ENCODE measurements around the gene LPXN.

LPXN gene

DNA sequence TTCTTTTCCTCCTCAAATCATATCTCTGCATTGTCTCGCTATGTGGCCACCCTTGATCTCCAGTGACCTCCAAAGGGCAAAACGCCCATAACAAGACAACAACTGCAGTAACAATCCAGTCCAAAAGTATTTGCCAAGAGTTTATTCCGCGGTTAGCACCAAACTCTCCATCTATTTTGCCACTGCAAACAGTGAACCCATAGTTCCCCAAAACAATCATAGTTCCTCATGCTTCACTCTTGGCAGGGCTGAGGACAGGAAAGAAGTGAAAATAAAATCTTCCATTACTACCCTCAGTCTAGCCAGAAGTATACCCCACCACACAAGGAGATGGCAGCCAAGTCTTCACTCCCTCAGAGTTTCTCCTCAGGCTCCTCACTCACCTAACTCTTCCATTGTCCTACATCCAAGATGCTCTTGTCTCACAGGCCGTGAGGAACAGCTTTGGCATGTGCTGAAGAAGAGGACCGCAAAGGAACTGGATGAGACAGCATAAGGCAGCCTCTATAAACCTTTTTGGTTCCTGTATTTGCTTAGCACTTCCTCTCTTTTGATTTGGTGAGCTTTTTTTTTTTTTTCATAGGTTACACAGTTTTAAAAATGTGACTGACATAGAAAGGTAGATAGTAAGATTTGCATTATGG is at the start of gene LPXN:
Gene LPXN, minus strand, starts transcription at position 480 of the 644 bp plus-strand sequence. Its CDS starts 84 bp downstream, at position 396.
- no peak for DNase-seq (ENCODE audit: low read depth)

DNA sequence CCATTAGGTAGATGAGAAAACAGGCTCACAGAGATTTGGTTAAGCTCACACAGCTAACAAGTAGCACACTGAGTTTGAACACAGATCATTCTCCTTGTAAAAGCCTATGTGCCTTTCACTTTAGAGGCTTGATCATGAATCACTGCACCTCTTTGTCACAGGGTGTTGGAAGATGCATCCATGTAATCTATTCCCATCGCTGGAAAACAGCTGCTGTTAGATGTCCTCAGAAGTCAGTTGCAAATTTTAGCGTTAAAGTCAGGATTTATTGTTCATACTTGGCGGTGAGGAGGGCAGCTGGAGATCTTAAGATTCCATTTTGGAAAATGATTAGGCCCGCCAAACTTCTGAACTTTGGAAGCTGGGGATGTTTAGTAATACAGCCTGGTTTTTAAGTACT is 49.4 kb upstream of the LPXN start:
- DNase-seq (ENCODE audit: low read depth): no peak

DNA sequence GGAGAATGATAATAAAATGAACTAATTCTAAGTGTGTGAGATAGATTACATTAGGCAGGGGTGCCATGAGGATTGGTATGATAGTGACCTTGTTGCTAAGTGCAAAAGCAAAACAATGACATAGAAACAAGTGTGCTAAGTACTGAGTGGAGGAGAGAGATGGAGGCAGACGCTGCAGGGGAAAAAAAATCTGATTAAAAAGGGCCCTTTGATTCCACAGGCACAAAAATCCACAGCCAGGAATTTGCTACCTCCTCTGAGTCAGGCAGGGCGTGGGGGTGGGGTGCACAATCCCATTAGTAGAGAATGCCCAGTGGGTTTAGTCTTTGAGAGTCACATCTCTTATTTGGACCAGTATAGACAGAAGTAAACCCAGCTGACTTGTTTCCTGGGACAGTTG is 46.7 kb upstream of the LPXN start, which contains the start of gene CNTF:
Gene CNTF, plus strand, starts transcription at position 322 of the 400 bp plus-strand sequence. CDS start 88 bp downstream, outside the sequence.
- DNase-seq (ENCODE audit: low read depth): no peak

DNA sequence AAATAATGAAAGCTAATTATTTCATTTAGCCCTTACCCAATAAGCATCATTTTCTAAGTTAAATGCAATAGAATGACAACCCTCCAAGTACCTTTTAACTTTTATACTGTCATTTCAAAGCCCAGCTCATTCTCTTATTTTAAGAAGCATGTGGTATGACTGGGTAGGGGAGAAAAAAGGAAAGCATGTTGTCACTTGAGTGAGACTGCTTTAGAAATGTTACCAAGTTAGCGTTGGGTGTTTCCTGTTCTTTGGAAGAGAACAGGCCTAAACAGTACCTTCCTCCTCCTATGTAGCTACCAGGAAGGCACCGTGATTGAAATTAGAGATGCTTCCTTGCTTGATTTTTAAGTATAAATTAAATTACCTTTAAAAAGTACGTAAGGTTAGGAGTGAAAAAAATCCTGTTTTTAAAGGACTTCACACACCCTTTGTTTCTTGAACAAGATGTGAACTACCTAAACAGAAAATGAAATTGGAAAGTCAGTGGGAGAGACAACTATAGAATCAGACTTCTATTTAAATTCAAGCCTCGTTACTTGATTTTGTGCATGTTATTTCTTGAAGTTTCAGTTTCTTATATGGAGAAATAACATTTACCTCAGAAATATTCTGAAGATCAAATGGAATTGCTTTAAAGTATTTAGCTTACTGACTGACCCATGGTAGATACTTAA is 46.1 kb upstream of the LPXN start:
- DNase-seq (ENCODE audit: low read depth): no peak

DNA sequence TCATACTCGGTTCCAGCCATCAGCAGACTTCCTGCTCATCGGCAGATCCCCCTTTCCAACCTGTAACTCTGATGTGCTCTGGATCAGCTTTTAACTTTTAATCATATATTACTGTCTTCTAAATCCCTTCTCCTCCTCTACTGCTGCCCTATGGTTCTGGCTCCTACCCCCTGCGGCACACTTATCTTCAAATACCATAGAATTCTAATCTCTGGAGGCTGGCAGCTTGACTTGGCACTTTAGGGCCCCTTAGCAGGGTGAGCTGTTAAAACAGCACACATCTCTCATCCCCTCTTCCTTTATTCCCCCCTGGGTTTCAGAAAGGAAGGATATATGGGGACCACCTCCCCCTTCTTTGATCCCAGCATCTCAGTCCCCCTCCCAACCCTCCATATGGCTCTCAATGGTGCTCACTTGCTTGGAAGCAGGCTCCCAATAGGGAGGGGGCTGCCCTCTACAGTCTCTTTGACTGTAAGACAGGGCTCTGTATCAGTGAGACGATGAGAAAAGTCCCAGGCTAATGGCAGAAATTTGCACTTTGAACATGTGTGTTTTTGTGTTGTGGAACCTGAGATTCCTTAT is 42.4 kb upstream of the LPXN start:
- DNase-seq (ENCODE audit: low read depth): no peak

DNA sequence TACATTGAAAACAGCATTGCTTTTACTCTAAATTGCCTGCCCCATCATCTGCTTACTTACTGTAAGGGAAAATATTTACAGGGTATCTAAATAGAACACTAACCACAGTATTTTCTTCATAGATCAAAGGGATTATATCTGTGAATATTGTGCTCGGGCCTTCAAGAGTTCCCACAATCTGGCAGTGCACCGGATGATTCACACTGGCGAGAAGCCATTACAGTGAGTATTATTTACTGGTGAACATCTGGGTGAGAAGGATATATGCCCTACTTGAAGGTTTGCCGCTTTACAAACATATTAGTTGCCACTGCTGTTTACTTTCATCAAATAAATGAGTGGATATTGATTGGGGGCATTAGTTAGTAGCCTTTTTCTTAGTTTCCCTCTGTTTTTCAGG is 40.9 kb upstream of the LPXN start:
- DNase-seq (ENCODE audit: low read depth): no peak

DNA sequence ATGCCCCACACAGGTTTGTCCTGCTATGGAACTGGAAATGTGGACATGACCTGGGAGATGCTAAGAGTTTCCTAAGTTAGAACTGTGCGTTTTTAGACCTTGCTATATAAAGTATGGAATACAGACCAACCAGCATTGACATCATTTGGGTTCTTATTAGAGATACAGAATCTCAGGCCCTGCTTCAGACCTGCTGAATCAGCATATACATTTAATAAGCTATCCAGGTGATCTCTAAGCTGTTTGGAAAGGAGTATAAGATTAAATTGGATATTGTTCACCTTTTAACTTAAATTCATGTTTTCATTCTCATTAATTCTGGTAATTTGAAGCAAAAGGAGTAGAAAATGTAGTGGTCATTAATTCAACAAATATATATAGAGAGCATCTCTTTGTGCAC is 39.9 kb upstream of the LPXN start:
- no peak for DNase-seq (ENCODE audit: low read depth)

DNA sequence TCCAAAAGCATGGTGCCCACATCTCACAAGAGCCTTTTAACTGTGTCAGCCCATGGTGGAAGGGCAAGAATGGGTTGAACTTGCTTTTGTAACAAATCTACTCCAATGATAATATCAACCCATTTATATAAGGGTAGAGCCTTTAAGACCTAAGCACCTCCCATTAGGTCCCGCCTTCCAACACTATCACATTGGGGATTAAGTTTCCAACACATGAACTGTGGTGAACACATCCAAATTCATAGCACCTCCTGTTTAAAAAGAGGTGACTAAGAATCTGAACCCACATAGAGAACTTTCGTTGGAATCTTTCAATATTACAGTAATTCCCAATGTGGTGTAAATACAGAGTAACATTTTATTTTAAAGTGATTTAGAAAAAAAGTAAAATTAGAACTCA is 37.6 kb upstream of the LPXN start:
- no peak for DNase-seq (ENCODE audit: low read depth)

DNA sequence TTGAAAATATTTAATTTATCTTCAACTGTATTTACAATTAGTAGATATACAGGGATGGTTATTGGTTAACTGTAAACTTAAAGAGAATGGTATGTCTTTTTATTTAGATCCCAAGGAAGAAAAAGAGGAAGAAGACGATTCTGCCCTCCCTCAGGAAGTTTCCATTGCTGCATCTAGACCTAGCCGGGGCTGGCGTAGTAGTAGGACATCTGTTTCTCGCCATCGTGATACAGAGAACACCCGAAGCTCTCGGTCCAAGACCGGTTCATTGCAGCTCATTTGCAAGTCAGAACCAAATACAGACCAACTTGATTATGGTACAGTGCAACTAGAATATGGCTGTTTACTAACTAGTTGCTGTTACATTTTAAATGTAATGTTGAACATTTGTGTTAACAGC is 34.1 kb upstream of the LPXN start:
- no peak for DNase-seq (ENCODE audit: low read depth)

DNA sequence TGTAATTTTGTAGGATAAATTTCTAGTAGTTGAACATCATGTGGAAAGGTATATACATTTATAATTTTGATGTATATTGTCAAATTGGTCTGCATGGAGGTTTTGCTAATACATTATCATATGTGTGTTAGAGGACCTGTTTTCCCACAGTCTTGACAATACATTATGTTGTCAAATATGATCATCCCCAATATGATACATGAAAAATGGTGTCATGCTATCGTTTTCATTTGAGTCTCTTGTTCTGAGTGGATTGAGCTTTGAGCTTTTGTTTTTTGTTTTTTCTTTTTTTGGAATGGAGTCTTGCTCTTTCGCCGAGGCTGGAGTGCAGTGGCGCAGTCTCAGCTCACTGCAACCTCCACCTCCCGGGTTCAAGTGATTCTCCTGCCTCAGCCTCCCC is 32.7 kb upstream of the LPXN start:
- no peak for DNase-seq (ENCODE audit: low read depth)

DNA sequence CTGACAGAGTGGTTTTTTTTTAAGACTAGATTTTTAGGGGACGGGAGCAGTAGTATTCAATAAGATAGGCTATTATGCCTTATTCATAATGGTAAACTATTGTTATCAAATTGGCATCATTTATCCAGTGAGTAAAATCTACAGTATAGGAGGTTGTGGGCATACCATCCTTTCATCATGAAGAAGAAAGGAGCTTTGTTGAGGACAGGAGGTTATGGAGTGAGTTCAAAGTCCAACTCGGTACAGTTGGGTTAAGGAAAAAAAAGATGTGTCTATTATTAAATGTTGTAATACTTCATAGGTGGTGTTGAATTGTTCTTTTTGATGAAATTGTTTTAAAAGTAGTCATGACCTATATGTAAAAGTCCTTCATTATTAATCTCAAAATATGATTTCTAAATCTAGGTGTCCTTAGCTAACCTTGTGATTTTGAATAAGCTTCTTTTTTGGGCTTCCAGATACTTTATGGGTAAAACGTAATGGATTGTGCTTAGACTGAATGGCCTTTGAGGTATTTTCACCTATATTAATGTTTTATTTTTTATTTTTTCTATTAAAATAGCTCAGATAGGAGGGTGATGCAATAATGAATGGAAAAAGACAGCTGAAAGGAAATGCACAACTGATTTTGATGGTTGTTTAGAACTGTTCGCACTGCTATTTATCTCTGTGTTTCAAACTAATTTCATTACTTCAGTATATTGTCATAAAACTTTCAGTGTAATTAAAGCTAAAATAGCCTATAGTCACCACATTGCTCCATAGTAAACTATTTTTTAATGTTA is 31.5 kb upstream of the LPXN start:
- DNase-seq (ENCODE audit: low read depth): no peak

DNA sequence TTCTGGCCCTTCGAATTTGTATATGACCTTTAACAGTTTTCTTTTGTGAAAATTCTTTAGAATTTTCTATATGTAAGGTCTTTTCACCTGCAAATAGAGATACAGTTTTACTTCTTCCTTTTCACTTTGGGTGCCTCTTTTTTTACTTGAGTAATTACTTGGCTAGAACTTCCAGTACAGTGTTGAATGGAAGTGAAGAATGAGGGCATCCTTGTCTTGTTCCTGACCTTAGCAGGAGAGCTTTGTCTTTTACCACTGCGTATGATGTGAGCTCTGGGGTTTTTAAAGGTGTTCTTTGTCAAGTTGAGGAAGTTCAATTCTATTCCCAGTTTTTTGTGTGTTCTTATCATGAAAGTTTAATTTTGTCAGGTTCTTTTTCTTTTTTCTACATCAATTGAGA is 24.9 kb upstream of the LPXN start:
- no peak for DNase-seq (ENCODE audit: low read depth)

DNA sequence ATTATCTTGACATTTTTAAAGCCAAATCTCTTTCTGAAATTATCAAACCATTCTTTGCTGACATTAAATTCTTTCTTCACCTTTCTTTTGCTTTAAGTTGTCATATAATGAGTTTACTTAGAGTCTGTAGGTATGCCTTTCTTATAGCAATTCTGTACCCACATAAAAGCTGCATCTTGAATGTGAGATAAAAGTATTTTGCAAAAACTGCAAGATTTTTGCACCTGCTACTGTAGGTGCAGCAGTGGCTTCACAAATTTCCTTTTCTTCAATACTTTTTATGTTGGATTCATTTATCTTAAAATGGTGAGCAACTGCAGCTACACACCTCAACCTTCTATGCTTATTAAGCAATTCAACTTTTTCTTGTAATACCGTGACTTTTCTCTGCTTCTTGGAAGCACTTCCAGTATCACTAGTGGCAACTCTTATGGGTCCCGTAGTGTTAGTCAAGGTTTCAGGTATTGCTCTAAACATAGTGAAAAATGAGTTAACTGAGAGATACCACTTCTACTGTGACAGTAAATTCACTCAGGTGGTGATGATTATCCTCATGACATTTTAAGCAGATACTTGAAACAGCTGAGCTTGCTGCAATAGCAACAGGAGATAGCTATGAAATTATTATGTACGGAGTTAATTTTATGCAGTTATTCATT is 22.0 kb upstream of the LPXN start:
- DNase-seq (ENCODE audit: low read depth): no peak

DNA sequence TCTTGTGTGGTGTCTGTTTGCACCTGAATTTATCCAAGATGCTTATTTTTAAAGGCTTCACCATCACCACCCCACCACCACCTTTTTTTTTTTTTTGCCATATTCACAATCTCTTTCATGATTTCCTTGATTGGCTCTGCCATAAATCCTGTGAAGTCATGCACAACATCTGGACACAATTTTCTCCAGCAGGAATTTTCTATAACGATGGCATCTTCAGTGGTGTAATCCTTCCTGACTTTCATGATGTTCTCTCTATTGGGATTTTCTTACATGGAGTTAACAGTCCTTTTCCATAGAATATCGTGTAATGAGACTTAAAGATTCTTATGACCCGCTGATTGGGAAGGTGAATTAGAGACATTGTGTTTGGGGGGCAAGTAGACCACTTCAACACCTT is 21.0 kb upstream of the LPXN start:
- no peak for DNase-seq (ENCODE audit: low read depth)

DNA sequence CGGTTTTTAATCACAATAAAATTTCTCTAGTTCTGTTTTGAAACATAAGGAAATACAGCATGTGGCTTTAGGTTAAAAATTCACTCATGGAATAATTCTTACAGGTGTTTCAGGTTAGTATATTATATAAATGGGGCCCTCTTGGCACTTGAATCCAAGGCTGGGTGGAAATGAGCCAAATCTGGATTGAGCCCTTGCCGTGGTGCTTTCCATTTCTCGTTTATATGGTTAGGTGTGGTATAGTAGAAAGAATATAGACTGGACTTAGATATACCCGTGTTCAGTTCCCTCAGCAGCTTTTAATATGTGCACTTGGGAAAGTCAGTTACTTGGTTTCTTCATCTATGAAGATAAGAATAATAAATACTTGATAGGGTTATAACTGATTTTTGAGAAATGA is 19.2 kb upstream of the LPXN start:
- no peak for DNase-seq (ENCODE audit: low read depth)

DNA sequence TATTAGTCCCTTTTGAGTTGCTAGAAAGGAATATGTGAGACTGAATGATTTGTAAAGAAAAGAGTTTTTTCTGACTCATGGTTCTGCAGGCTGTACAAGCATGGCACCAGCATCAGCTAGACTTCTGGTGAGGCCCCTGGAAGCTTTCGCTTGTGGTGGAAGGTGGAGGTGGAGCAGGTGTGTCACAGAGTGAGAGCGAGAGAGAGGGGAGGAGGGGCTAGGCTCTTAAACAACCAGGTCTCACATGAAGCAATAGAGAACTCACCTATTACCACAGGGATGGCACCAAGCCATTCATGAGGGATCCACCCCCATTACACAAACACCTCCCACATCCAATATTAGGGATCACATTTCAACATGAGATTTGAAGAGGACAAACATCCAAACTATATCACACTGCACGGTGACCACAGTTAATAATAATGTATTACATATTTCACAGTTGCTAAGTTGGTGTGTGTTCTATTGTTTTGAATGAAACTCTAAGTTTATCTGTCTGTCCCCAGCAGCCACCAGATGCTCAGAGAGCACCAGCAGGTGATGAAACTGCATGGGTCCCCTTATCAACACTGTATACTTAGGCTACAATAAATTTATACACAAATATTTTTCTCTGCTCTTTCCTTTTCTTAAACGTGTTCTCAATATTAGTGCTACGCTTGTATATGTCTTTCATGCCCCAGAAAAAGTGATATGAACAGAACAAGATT is 17.3 kb upstream of the LPXN start:
- DNase-seq (ENCODE audit: low read depth): no peak

DNA sequence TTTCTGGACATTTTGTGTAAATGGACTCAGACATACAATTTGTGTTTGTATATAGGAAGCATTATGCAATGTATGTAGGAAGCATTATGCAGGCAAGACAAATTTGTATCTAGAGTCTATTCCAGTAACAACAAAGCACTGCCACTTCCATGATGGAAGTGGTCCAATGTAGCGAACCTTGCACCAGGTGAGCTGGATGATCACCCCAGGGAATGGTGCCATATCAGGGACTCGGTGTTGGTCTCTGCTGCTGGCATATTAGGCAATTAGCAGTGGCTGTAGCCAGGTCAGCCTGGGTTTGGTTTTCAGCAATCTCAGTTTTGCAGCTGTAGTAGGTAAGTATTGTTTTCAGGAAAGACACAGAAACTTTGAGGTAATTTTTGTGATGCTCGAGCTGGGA is 16.0 kb upstream of the LPXN start:
- no peak for DNase-seq (ENCODE audit: low read depth)

DNA sequence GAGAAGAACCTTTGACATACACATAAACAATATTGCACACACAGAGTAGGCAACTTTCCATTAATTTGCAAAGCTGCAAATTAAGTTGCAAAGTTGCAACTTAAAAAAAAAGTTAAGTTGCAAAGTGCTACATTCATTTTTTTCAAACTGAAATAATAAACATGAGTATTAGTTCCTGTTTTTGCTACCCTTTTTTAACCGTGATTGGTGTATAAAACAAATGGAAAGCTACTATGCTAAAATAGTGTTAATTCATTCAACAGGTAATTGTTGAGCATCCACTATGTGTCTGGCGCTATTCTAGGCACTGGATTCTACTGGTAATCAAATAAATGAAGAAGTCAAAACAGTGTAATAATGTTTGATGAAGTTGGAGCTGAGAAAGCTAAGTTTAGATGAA is 11.3 kb upstream of the LPXN start:
- no peak for DNase-seq (ENCODE audit: low read depth)

DNA sequence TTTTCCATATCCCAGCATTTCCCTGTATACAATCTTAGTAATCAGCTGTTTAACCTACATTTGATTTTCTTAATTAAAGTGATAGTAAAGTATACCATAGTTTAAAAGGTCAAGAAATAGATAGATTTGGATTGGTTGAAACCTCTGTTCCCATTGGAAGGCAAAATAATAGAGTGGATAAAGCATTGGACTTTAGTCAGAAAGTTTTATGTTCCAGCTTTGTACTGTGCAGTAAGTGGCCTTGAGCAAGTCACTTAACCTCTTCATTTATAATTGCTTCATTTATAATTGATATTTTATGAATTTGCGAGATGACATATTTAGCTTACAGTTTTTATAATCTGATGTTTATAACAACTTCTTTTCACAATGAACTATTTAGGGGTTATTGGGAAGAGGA is 6.8 kb upstream of the LPXN start:
- DNase-seq (ENCODE audit: low read depth): no peak

DNA sequence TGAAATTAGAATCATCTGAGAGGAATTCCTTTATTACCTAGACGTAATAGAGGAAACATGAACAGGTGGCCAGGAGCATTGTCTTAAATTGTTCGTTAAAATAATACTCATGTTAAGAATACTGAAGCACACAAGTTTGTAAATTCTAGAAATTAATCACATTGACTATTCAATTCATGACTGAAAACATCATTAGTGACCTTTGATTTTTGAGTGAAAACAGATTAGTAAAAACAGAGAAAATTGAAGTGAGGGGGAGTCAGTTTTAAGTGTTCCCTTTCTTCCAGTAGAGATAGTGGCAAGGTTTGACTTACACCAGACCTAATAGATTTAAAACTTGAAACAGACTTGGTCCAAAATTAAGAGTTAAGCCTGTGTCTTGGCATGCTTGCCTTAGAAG is 4.7 kb upstream of the LPXN start:
- no peak for DNase-seq (ENCODE audit: low read depth)

All from stimulated activated CD8-positive, alpha-beta memory T cell treated with anti-CD3 and anti-CD28 coated beads, Interleukin-15, amount 100 ng/mL, for 1 hour (primary cell).